ENCODE results near the gene CLASP2.

The CLASP2 gene

DNA sequence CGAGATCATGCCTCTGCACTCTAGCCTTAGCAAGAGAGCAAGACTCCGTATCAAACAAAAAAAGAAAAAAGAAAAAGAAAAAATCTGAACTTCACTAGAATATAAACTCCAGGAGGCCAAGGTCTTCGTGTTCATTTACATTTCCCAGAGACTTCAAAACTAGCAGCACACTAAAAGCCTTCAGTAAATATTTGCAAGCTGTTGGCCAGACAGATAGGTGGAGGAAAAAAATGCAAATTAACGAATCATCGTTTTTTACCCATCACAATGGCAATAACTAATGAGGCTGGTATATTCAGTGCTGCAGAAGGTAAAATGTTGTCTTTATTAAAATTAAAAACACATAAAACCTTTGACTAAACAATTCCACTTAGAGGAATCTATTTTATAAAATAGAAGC, 80.6 kb downstream of the CLASP2 start:
- TF ChIP-seq POLR2A (IDR thresholded peaks at IDR 0.05; ENCODE audit: low read length), result no peak
- no peak for TF ChIP-seq GATA1 (IDR thresholded peaks at IDR 0.05; ENCODE audit: low read depth, low read length)
- DNase-seq, result no peak

DNA sequence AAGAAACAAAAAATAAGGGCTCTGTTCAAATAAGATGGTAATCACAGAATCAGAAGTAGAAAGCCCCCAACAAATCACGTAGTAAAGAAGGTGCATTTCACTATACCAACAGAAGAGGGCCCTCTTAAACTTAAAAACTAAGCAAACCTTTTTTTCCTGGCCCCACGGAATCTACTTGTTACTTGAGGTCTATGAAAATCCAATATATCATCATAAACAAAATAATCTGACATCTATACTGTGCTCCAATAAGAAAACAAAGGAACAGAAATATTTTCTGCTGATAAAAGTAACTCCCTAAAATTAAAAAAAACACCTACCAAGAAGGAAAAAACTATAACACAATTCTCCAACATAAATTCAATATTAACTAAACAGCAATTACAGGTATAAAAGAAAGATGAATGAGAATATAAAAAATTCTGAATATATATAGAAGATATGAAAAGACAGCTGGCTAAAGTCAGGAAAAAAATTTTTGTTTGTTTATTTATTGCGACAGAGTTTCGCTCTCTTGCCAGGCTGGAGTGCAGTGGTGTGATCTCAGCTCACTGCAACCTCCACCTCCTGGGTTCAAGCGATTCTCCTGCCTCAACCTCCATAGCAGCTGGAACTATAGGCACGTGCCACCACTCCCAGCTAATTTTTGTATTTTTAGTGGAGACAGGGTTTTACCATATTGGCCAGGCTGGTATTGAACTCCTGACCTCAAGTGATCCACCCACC, 81.8 kb downstream of the CLASP2 start:
- TF ChIP-seq POLR2A (IDR thresholded peaks at IDR 0.05; ENCODE audit: low read length) (no peak), GATA1 (IDR thresholded peaks at IDR 0.05; ENCODE audit: low read depth, low read length) (no peak)
- DNase-seq, result peak; percentile 57 to 59

DNA sequence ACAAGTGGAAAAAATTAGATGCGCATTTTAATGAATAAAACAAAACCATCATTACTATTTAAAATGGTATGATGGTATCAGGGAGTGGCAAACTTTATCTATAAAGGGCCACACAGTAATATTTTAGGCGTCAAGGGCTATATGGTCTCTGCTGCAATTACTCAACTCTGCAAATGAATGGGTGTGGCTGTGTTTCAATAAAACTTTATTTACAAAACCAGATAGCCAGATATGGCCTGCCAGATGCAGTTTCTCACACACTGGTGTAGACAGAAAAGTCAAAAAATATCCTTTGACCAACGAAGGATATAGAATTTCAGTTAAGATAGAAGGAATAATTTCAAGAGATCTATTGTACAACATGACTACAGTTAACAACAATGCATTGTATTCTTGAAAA, 83.8 kb downstream of the CLASP2 start:
- TF ChIP-seq POLR2A (IDR thresholded peaks at IDR 0.05; ENCODE audit: low read length) (no peak), GATA1 (IDR thresholded peaks at IDR 0.05; ENCODE audit: low read depth, low read length) (no peak)
- peak in 1 of 2 experiments; percentile 14 for DNase-seq

DNA sequence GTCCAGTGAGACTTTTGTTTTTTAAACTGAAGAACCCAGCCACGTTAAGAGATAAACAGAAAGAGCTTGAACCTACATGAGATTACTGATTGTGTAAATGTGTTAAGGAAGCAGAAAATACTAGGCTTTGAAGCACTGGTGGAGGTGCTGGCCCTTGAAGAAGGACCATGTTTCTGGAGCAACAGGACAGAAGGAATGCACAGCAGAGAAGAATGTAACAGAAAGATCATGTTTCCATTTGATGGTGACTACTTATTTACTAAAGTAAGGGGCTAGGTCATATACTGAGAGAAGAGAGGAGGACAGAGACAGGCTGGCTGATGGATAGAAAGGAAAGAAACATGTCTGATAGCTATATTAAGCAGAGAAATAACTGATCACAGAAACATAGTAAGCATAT, 88.8 kb downstream of the CLASP2 start:
- no peak for DNase-seq
- TF ChIP-seq POLR2A (IDR thresholded peaks at IDR 0.05; ENCODE audit: low read length) (no peak), GATA1 (IDR thresholded peaks at IDR 0.05; ENCODE audit: low read depth, low read length) (no peak)

DNA sequence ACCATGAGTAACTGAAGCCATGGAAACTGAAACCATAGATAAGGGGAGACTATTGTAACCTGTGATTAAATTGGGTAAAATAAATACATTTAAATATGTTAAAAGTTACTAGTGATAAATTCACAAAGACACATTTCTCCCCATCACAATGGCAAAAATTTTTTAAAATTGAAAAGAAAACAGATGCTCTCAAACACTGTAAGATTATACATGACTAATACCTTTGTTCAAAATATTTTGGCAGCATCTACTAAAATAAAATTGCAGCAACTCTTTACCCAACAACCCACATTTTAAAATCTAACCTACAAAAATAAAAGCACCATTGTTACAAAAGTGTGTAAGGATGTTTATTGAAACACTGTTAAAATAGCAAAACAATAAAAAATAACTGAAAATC, 93.3 kb downstream of the CLASP2 start:
- TF ChIP-seq POLR2A (IDR thresholded peaks at IDR 0.05; ENCODE audit: low read length), result no peak
- no peak for TF ChIP-seq GATA1 (IDR thresholded peaks at IDR 0.05; ENCODE audit: low read depth, low read length)

DNA sequence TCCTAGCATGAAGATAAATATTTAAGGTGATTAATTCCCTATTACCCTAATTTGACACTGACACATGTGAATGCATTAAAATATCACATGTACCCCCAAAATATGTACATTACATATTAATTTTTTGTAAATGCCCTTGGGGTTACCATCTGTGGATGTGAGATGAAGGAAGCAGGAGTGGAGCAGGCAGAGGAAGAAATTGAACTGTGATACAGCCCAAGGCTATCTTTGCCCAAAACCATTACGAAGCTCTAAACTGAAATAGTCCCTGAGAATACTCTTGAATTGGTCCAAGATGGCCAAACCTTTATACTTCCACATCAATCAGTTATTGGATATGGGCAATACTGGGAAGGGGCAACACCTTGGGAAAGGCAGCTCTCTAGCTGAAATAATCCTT, 105.0 kb downstream of the CLASP2 start:
- TF ChIP-seq POLR2A (IDR thresholded peaks at IDR 0.05; ENCODE audit: low read length), result no peak
- no peak for TF ChIP-seq GATA1 (IDR thresholded peaks at IDR 0.05; ENCODE audit: low read depth, low read length)
- no peak for DNase-seq

More for the DNA sequence above, 93.3 kb downstream of the CLASP2 start:
- no peak for DNase-seq

DNA sequence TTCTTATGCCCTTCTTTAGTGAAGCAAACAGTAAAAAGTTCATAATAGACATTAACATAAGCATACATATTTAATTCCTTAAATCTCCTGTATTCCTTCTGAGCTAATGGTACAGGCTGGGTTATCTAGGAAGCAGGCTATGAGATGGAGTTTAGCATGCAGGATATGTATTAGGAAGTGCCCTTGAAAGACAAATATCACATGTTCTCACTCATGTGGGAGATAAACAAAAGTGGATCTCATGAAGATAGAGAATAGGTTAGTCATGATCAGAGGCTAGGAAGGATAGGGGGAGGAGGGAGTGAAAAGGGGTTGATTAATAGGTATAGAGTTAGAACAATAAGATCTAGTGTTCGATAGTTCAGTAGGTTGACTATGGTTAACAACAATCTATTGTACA, 105.4 kb downstream of the CLASP2 start:
- no peak for TF ChIP-seq POLR2A (IDR thresholded peaks at IDR 0.05; ENCODE audit: low read length)
- no peak for DNase-seq

DNA sequence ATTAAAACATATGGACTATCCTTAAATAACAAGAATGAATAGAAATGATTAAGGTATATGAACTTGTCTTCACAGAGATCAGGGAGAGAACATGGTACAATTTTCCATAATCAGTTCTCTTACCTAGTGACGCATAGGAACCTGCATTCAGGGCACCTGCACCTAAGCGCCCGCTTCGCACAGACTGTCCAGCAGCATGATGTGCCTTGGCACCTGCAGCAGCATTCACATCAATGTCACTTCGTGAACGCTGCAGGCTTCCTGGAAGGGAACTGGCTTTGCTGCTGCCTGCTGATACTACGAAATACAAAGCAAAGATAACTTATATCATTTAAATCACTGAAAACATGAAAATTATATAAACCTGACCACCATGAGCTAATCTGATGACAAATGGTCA, 115.2 kb downstream of the CLASP2 start:
- no peak for DNase-seq
- TF ChIP-seq POLR2A (IDR thresholded peaks at IDR 0.05; ENCODE audit: low read length) (no peak), GATA1 (IDR thresholded peaks at IDR 0.05; ENCODE audit: low read depth, low read length) (no peak)

DNA sequence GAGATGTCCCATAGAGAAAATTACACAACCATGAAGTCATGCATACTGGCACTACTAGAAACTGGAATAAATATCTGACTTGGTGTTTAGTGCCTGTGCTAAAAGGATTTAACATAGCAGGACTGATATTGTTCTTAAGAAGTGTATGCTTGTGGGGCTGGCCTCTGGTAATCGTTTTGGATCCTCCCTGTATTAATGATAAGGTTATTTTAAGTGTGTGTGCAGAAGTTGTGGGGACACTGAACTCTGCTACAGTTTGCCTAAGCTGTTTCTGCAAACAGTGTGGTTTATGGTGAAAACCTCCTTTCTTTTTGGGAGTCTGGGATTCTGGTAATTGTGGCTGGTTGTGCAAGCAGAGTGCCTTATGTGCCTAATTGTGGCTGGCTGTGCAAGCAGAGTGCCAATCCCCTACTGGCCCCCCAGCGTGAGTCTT, 120.8 kb downstream of the CLASP2 start:
- TF ChIP-seq GATA1 (IDR thresholded peaks at IDR 0.05; ENCODE audit: low read depth, low read length) (no peak), POLR2A (IDR thresholded peaks at IDR 0.05; ENCODE audit: low read length) (no peak)
- DNase-seq, result no peak

DNA sequence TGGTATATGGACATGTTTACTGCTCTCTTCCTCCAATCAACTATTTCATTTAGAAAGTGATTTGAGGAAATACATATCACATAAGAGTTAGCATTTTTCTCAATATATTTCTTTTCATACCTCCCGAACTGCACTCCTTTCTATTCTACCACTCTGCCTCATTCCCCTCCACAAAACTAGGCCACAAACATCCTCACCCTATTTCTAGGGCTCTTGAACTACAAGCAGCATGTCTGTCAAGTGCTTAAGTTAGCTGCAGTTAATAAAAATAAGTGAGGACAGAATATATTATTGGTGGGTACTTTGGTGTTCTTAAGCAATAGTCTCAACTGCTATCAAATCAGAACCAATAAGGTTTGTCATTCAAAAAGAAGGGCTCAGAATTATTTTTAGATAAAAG, 125.1 kb downstream of the CLASP2 start:
- TF ChIP-seq POLR2A (IDR thresholded peaks at IDR 0.05; ENCODE audit: low read length) (no peak), GATA1 (IDR thresholded peaks at IDR 0.05; ENCODE audit: low read depth, low read length) (no peak)

DNA sequence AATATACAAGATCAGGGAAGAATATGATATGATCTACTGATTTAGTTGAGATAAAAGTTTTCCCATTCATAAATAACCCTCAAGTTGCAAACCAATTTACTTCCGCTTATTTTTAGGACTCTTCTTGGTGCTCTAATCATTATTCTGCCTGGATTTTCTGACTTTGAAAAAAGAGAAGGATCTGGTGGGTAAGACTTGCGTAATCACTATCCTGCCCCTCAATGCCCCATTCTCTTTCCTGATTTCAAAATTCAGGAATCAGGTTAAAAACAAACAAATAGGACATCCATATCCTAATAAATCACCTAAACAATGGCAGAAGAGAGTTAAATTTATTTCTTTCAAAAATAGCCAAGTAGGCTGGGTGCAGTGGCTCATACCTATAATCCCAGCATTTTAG, 127.5 kb downstream of the CLASP2 start:
- TF ChIP-seq GATA1 (IDR thresholded peaks at IDR 0.05; ENCODE audit: low read depth, low read length), result no peak
- TF ChIP-seq POLR2A (IDR thresholded peaks at IDR 0.05; ENCODE audit: low read length), result no peak
- DNase-seq, result no peak

More for the DNA sequence above, 125.1 kb downstream of the CLASP2 start:
- DNase-seq, result no peak

DNA sequence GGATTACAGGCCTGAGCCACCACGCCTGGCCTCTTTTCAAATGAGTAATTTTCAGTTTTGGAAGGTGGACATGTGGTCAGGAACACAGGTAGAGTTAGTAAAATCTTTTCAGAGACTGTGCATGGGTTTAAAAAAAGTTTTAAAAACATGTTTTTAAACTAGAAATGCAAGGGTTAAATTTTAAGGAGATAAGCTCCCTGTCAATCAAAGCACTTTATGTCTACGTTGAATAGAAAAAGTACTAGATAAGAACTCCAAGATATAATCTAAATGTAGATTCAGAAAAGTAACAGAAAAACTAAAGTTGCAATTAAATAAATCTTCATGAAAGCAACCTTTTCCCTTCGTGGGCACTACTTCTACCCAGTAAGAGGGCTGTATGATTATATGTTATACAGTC, 131.7 kb downstream of the CLASP2 start:
- TF ChIP-seq GATA1 (IDR thresholded peaks at IDR 0.05; ENCODE audit: low read depth, low read length), result no peak
- no peak for TF ChIP-seq POLR2A (IDR thresholded peaks at IDR 0.05; ENCODE audit: low read length)
- no peak for DNase-seq

DNA sequence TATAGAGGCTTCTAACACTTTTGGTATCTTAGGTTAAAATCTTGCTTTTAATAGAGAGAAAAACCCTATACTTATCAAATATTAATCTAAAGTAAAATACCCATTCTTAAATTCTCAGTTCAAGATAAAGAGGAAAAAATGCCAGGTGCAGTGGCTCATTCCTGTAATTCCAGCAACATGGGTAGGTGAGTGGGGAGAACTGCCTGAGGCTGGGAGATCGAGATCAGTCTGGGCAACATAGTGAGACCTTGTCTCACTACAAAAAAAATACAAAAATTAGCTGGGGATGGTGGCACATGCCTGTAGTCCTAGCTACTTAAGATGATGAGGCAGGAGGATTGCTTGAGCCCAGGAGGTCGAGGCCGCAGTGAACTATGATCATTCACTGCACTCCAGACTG, 135.8 kb downstream of the CLASP2 start:
- no peak for DNase-seq
- TF ChIP-seq POLR2A (IDR thresholded peaks at IDR 0.05; ENCODE audit: low read length), result no peak
- TF ChIP-seq GATA1 (IDR thresholded peaks at IDR 0.05; ENCODE audit: low read depth, low read length), result no peak

DNA sequence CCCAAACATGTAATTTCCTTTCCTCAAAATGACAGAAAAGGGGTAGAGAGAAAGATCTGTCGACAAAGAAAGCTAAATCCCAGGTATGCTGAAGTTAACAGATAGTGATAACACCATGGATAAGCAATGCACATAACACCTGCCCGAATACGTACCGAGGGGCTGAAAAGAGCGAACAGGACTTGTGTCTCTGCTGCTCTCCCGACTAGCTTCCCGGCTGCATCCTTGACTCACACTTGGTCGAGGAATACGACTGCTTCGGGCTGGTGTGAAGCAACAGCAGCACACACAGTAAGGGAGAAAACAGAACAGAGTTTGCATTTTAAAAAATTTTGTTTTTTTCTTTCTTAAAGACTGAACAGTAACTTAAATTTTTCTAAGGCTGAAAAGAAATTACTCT, 136.4 kb downstream of the CLASP2 start:
- TF ChIP-seq POLR2A (IDR thresholded peaks at IDR 0.05; ENCODE audit: low read length), result no peak
- TF ChIP-seq GATA1 (IDR thresholded peaks at IDR 0.05; ENCODE audit: low read depth, low read length), result no peak
- DNase-seq, result no peak

DNA sequence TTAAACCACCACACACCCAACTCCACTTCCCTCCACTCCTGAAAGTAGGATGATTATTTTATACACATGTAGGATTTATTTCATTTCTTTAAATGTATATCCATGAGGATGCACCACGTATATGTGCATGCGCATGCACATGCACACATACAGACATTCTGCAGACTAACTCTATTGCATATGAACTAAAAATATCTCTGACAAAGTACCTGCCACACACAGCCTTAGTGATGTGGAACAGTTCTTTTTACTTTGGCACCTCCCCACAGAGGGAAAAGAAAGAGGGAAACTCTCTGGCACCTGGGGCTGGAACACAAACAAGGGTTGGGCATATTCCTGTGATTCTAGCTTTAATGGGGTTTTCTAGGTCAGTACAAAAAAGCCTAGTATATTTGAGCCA, 138.2 kb downstream of the CLASP2 start:
- TF ChIP-seq POLR2A (IDR thresholded peaks at IDR 0.05; ENCODE audit: low read length) (no peak), GATA1 (IDR thresholded peaks at IDR 0.05; ENCODE audit: low read depth, low read length) (no peak)
- DNase-seq, result no peak

DNA sequence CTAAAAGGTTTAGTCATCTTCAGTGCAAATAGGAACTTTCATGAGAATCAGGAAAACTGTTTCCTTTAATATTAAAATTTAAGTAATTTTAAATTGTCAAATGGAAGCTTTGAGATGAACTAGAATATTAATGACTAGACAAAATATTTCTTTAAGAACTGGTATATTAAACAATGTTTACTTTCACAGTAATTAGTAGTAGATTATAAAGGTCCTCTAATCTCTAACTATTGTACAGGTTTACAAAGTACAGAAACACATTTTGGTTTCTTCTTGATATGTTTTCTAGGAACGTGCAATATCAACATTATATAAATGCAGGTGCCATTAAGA, 138.9 kb downstream of the CLASP2 start:
- TF ChIP-seq POLR2A (IDR thresholded peaks at IDR 0.05; ENCODE audit: low read length), result no peak
- no peak for TF ChIP-seq GATA1 (IDR thresholded peaks at IDR 0.05; ENCODE audit: low read depth, low read length)
- no peak for DNase-seq

All from erythroblast (primary cell).